Measurements from ENCODE around the gene KLHL35.

- TF ChIP-seq POLR2AphosphoS5 (IDR thresholded peaks at IDR 0.05; ENCODE audit: low read depth, low read length) (no peak), SIN3A (IDR thresholded peaks at IDR 0.05; ENCODE audit: borderline replicate concordance, insufficient read depth, low read length) (no peak), REST (IDR thresholded peaks at IDR 0.05; ENCODE audit: insufficient read depth in 1 of 2, low read depth in 2 of 2, low read length in 2 of 2) (no peak)
These were observed 52.1 kb downstream of the KLHL35 start for GRCh38 chr11:75380716-75381420.

All from PFSK-1 (cell line).